Karpas-422 (cell line): ENCODE data around the gene KRT14. TPM values are rescaled to one million over a fixed set of nuclear protein-coding genes. Genes with fewer than 3 reads are reported as not detected.

Source experiments
- DNase-seq: peaks from one replicate; pipeline ENCODE4 v3.0.0-alpha.2; 2015
- H2AFZ ChIP-seq: fragments of 200-600 bp; sonication (generic); 2 replicates; pipeline ENCODE4 v1.6.1; 2014; ENCODE audit warnings: antibody characterized with exemption, low read length, mixed read lengths
- H3K27ac ChIP-seq: fragments of 200-600 bp; sonication (generic); 2 replicates; pipeline ENCODE4 v1.5.1; 2014; ENCODE audit warnings: mild to moderate bottlenecking, low read length, moderate library complexity
- H3K27me3 ChIP-seq: fragments of 200-600 bp; sonication (generic); 2 replicates; pipeline ENCODE4 v1.6.1; 2014; ENCODE audit warnings: low read length, mixed read lengths
- H3K36me3 ChIP-seq: fragments of 200-600 bp; sonication (generic); 2 replicates; pipeline ENCODE4 v1.6.1; 2014; ENCODE audit warnings: low read length, mixed read lengths; ENCODE audit not compliant: insufficient read depth
- H3K4me1 ChIP-seq: fragments of 200-600 bp; sonication (generic); 2 replicates; pipeline ENCODE4 v1.6.1; 2014; ENCODE audit warnings: mild to moderate bottlenecking, low read length, mixed read lengths
- H3K4me2 ChIP-seq: fragments of 200-600 bp; sonication (generic); 2 replicates; pipeline ENCODE4 v1.6.1; 2014; ENCODE audit warnings: low read length, low read depth, mild to moderate bottlenecking; ENCODE audit not compliant: poor library complexity, severe bottlenecking
- H3K4me3 ChIP-seq: fragments of 200-600 bp; sonication (generic); 2 replicates; pipeline ENCODE4 v1.5.1; 2014; ENCODE audit warnings: mild to moderate bottlenecking, antibody characterized with exemption, low read length, mixed read lengths
- H3K79me2 ChIP-seq: fragments of 200-600 bp; sonication (generic); 2 replicates; pipeline ENCODE4 v1.6.1; 2014; ENCODE audit warnings: mild to moderate bottlenecking, low read length, mixed read lengths
- H3K9ac ChIP-seq: fragments of 200-600 bp; sonication (generic); 2 replicates; pipeline ENCODE4 v1.6.0; 2014; ENCODE audit warnings: low read length
- H3K9me2 ChIP-seq: fragments of 200-600 bp; sonication (generic), shearing (Covaris generic); replicated peaks from 2 replicates; pipeline ENCODE4 v1.6.0; 2014; ENCODE audit warnings: mild to moderate bottlenecking, low read length, moderate library complexity; ENCODE audit not compliant: insufficient read depth
- H3K9me3 ChIP-seq: fragments of 300-700, 200-600 bp; sonication (generic); 2 replicates; pipeline ENCODE4 v1.6.1; 2014; ENCODE audit warnings: low read length, mixed read lengths
- H4K20me1 ChIP-seq: fragments of 200-600 bp; sonication (generic); 2 replicates; pipeline ENCODE4 v1.6.1; 2014; ENCODE audit warnings: mild to moderate bottlenecking, antibody characterized with exemption, low read length, low read depth; ENCODE audit not compliant: insufficient read depth
- total RNA-seq: library from RNA; depleted of rRNA; stranded (reverse); fragments of >200 nt; shearing (Covaris generic); gene quantifications from 2 replicates; pipeline ENCODE4 v1.2.3, GENCODE V29; 2014; ENCODE audit warnings: low replicate concordance

KRT14 gene
- total RNA-seq, 1 experiment from 2014 or later, result not detected

DNA sequence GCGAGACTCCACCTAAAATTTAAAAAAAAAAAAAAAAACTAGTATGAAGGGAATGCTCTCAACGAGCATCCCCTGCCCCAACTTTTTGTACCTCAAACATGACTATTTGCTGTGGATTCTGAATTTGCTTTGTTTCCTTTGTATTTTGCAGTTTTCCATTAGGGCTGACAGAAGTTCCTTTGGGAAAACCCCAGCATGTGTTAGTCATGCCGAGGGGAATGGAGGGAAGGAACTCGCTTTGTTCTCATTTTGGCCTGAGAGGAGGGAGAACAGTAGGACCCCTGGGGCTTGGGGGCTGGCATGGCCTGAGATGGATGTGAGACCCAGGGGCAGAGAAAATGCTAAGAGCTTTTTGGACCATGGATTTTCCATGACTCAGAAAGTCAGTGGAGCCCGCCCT, 35.3 kb downstream of the KRT14 start:
- no peaks in the 10 kb centered on the region for H3K9me2 ChIP-seq

DNA sequence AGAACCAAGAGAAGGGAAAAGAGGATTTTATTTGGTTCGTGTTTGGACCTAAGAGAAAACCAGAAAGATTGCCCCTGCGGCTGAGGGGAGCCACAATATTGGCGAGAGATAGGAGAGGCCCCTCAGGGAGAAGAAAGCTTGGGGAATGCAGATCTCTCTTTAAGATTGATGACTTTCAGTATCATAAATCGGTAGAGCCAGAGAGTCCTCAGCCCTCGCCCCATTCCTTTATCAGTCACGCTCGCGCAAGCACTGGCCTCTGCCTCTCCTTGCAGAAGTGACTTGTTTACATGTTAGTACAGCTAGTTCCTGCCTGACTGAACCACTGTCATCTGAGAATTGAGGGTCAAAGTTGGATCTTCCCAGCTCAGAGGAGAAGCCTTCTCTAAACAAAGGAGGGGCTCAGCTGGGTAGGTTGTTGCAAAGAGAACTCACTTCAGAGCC, 37.1 kb downstream of the KRT14 start:
- Histone ChIP-seq H3K79me2 (no peaks in the 10 kb centered on the region), H2AFZ (no peak overlapping the region), H3K9ac (no peak overlapping the region), H4K20me1 (peaks cover 3% of the 10 kb centered on the region; the same call in 1 of the 2 replicates), H3K4me2 (no peak overlapping the region), H3K4me3 (no peak overlapping the region), H3K27ac (no peak overlapping the region), H3K27me3 (no peaks in the 10 kb centered on the region), H3K9me3 (no peaks in the 10 kb centered on the region), H3K36me3 (no peaks in the 10 kb centered on the region), H3K9me2 (no peaks in the 10 kb centered on the region), H3K4me1 (peaks cover 3% of the 10 kb centered on the region; the same call in 1 of the 2 replicates)
- DNase-seq, result no peak

More for the DNA sequence above, 35.3 kb downstream of the KRT14 start:
- no peak overlapping the region for H3K4me2 ChIP-seq
- no peaks in the 10 kb centered on the region for H3K27me3 ChIP-seq
- H3K9me3 ChIP-seq, result no peaks in the 10 kb centered on the region
- H3K4me1 ChIP-seq, result peaks cover 3% of the 10 kb centered on the region; the same call in 1 of the 2 replicates
- H3K9ac ChIP-seq, result no peak overlapping the region
- H3K36me3 ChIP-seq, result no peaks in the 10 kb centered on the region
- no peak for DNase-seq
- no peaks in the 10 kb centered on the region for H3K79me2 ChIP-seq
- peaks cover 3% of the 10 kb centered on the region; the same call in 1 of the 2 replicates for H4K20me1 ChIP-seq
- no peak overlapping the region for H3K27ac ChIP-seq
- no peak overlapping the region for H2AFZ ChIP-seq
- no peak overlapping the region for H3K4me3 ChIP-seq

DNA sequence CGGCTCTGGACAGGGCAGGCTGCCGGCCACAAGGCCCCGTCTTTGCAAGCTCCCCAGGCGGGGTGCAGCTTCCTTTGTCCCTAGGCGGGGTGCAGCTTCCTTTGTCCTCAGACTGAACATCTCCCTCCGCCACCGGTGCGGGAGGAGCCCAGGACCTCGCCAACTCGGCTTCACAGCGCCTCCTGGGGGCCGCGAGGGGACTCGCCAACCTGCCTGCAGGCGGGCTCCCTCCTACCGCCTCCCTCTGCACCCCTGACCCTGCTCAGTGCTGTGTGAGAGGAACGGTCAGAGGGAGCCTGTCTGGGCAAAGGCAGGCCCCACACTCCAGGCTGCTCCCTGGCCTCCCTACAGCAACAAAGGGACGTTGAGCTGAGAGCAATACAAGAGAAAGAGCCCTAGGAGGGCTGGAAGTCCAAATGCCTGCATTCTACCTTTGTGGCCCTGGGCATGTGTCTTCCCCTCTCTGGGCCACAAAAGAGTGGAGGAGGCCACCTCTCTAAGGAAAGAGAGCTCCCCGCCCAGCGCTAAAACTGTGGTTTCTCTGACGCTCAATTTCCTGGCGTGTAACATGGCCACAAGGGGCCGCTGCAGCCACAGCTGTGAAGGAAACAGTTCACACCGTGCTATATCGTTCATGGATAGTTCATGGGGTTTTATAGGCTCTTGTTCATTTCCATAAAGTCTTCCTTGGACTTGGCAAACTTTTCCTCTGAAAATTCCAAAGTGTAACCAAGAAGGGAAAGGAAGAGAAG, 37.7 kb downstream of the KRT14 start:
- no peaks in the 10 kb centered on the region for H3K79me2 ChIP-seq
- H3K4me1 ChIP-seq, result peaks cover 3% of the 10 kb centered on the region; the same call in 1 of the 2 replicates
- DNase-seq, result peak; percentile 88
- H3K9me3 ChIP-seq, result no peaks in the 10 kb centered on the region
- H3K4me3 ChIP-seq, result no peak overlapping the region
- no peak overlapping the region for H2AFZ ChIP-seq
- no peaks in the 10 kb centered on the region for H3K36me3 ChIP-seq
- H3K9ac ChIP-seq, result no peak overlapping the region
- H3K27ac ChIP-seq, result no peak overlapping the region
- no peak overlapping the region for H3K4me2 ChIP-seq
- peaks cover 3% of the 10 kb centered on the region; the same call in 1 of the 2 replicates for H4K20me1 ChIP-seq
- no peaks in the 10 kb centered on the region for H3K27me3 ChIP-seq
- no peaks in the 10 kb centered on the region for H3K9me2 ChIP-seq

DNA sequence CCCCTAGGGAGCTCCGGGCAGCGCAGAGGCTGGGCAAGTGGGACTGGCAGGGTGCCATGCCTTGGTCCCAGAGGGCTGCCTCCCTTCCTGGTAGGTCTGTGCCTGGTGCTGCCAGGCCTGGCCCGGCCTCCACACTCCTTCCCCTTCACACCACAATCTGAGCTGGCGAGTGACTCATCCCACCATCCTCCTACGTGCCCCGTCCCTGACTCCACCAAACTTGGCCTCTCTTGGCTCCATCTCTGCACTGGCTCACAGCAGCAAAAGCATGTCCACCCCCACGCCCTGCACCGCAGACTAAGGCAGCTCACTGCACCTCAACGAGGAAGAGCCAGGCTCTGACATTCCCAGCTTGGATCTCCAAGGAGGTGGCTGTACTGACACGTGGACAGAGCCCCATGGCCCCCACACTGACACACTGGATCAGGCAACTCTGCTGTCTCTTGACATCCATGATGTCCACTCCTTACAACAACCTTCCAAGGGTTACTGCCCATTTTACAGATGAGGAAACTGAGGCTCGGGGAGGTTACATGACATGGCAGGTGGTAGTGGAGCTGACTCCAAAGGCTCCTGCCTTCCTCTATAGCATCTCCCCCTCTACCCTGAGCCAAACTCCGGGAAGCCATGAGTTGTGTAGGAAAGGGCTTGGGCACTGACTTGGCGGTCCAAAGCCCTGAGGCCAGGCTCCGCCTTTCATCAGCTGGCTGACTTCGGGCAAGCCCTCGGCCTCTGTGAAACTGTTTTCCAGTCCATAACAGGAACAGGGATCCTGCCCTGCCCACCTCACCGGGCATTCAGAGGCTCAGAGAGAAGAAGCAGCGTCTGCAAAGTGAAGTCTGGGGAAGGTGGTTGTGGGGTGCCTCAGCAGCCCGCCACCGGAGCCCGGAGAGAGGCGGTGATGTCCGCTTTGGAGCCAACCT, 38.5 kb downstream of the KRT14 start:
- Histone ChIP-seq H3K4me2 (no peak overlapping the region), H3K4me1 (peaks cover 3% of the 10 kb centered on the region; the same call in 1 of the 2 replicates), H3K9ac (no peak overlapping the region), H2AFZ (no peak overlapping the region), H3K9me2 (no peaks in the 10 kb centered on the region), H3K9me3 (no peaks in the 10 kb centered on the region), H3K79me2 (no peaks in the 10 kb centered on the region), H3K36me3 (no peaks in the 10 kb centered on the region), H3K4me3 (no peak overlapping the region), H3K27me3 (no peaks in the 10 kb centered on the region), H3K27ac (no peak overlapping the region), H4K20me1 (peaks cover 3% of the 10 kb centered on the region; the same call in 1 of the 2 replicates)
- DNase-seq, result no peak

DNA sequence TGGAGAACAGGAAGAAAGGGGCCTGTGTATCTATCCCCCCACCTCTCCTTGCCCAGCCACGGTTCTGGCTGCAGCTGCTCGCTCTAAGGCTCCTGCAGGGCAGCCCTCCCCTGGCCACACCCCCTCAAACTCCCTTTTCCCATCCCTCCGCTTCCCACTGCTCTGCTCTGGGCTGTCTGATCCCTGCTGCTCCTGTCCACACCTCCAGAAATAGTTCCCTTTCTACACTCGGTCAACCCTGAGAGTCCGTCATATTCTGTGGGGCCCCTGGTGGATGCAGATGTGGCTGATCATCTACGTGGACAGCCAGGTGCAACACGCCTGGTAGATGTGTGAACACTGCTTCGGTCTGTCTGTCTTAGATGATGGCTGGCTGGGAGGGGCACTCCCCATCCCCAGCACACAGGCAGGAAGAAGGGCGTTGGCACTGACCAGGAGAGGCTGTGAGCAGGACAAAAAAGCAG, 39.3 kb downstream of the KRT14 start:
- no peaks in the 10 kb centered on the region for H3K9me2 ChIP-seq
- no peaks in the 10 kb centered on the region for H3K27me3 ChIP-seq
- H3K4me1 ChIP-seq, result peaks cover 9% of the 10 kb centered on the region
- peaks cover 3% of the 10 kb centered on the region; the same call in 1 of the 2 replicates for H4K20me1 ChIP-seq
- H3K4me3 ChIP-seq, result no peak overlapping the region
- no peak overlapping the region for H3K27ac ChIP-seq
- no peaks in the 10 kb centered on the region for H3K79me2 ChIP-seq
- no peak overlapping the region for H2AFZ ChIP-seq
- no peak overlapping the region for H3K4me2 ChIP-seq
- no peak overlapping the region for H3K9ac ChIP-seq
- H3K9me3 ChIP-seq, result no peaks in the 10 kb centered on the region
- H3K36me3 ChIP-seq, result no peaks in the 10 kb centered on the region
- DNase-seq, result no peak

DNA sequence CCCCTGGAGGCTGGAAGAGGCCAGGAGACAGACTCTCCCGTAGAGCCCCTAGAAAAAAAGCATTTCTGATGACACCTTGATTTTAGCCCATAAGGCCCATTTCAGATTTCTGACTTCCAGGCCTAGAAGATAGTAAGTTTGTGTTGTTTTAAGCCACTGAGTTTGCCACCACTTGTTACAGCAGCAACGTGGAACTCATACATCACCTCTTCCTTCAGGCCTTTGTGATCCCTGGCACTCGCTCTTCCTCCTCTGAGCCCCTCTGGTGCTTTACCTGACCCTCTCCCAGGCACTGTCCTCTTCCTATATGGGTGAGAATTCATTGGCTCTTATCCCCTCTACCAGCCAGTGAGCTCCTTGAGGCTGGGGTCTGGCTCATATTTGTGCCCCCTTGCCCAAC, 39.9 kb downstream of the KRT14 start:
- H3K79me2 ChIP-seq, result no peaks in the 10 kb centered on the region
- no peak overlapping the region for H3K4me2 ChIP-seq

DNA sequence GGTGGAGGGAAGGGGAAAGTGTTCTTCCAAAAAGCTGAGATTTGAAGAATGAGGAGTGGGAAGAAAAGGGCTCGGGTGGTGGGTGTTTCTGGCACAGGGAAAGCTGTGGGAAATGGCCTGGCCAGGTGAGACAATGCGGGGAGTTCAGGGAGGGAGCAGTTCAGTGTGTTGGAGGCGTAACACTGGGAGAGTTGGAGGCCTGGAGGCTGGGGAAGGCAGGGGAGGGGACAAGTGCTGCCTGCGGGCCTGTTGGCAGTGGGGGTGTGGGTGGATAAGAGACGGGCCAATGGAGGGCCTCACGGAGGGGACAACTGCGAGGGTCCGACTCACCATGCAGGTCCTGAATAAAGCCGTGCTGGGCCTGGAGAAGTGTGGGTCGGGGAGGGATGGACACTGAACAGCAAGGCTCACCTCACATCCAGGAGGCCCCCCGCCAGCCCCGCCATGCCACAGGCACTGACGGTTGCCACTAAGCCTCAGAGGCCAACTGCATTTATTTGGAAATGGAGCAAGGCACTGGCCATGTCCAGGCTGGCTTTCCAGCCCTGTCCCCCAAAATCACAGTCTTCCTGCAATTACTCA, 40.8 kb downstream of the KRT14 start:
- H3K9me2 ChIP-seq, result no peaks in the 10 kb centered on the region
- no peaks in the 10 kb centered on the region for H3K79me2 ChIP-seq
- no peak overlapping the region for H3K4me2 ChIP-seq
- H3K9me3 ChIP-seq, result no peaks in the 10 kb centered on the region
- peaks cover 3% of the 10 kb centered on the region; the same call in 1 of the 2 replicates for H4K20me1 ChIP-seq
- no peak overlapping the region for H3K4me3 ChIP-seq
- H3K27ac ChIP-seq, result no peak overlapping the region
- peaks cover 13% of the 10 kb centered on the region for H3K4me1 ChIP-seq
- H3K36me3 ChIP-seq, result no peaks in the 10 kb centered on the region
- DNase-seq, result no peak
- no peak overlapping the region for H2AFZ ChIP-seq
- no peak overlapping the region for H3K9ac ChIP-seq
- no peaks in the 10 kb centered on the region for H3K27me3 ChIP-seq

More for the DNA sequence above, 39.9 kb downstream of the KRT14 start:
- no peaks in the 10 kb centered on the region for H3K36me3 ChIP-seq
- no peaks in the 10 kb centered on the region for H3K9me2 ChIP-seq
- no peaks in the 10 kb centered on the region for H3K9me3 ChIP-seq
- no peak overlapping the region for H3K27ac ChIP-seq
- H3K4me1 ChIP-seq, result peaks cover 13% of the 10 kb centered on the region
- H3K4me3 ChIP-seq, result no peak overlapping the region
- H4K20me1 ChIP-seq, result peaks cover 3% of the 10 kb centered on the region; the same call in 1 of the 2 replicates
- no peak overlapping the region for H2AFZ ChIP-seq
- DNase-seq, result no peak
- no peaks in the 10 kb centered on the region for H3K27me3 ChIP-seq
- no peak overlapping the region for H3K9ac ChIP-seq
